Stimulated activated CD4-positive, alpha-beta T cell treated with anti-CD3 and anti-CD28 coated beads, Interleukin-4, amount 100 ng/mL, for 4 hours (primary cell): Measurements from ENCODE around the gene ZHX3.

Experiments used
- DNase-seq, 2 experiments: peaks; one replicate each; pipeline ENCODE4 v3.0.0-alpha.2; 2020

ZHX3 gene

DNA sequence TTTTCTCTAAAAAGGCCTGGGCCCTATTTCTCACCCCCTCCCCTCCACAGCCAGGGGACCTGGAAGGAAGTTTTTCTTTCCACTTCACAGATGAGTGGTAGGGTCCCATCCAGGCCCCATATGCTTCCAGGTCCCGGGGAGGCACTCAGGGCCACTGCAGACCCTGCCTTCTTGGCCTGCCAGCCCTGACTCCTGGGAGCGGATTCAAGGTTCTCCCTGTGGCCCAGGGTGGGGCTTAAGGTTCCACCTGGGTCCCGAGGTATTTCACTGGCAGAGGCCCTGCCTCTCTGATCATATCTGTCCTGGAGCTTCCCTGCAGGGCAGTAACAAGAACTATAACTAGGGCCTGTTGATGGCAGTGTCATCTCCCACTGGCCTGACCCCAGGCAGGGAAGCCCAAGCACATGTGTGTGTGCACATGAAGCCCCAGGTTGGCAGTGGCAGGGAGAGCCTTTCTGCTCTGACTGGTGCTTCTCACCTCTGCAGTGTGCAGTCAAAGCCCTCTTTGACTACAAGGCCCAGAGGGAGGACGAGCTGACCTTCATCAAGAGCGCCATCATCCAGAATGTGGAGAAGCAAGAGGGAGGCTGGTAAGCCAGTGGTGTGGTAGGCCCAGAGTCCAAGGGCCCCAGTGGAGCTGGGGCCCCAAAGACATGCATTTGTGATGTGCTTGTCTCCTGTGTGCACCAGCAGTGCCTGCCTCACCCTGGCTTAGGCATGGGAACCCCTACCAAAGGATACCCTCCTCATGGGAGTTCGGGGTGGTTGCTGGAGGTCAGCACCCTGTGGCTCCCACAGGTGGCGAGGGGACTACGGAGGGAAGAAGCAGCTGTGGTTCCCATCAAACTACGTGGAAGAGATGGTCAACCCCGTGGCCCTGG lies 149.0 kb downstream of the ZHX3 start:
- no peak for DNase-seq

DNA sequence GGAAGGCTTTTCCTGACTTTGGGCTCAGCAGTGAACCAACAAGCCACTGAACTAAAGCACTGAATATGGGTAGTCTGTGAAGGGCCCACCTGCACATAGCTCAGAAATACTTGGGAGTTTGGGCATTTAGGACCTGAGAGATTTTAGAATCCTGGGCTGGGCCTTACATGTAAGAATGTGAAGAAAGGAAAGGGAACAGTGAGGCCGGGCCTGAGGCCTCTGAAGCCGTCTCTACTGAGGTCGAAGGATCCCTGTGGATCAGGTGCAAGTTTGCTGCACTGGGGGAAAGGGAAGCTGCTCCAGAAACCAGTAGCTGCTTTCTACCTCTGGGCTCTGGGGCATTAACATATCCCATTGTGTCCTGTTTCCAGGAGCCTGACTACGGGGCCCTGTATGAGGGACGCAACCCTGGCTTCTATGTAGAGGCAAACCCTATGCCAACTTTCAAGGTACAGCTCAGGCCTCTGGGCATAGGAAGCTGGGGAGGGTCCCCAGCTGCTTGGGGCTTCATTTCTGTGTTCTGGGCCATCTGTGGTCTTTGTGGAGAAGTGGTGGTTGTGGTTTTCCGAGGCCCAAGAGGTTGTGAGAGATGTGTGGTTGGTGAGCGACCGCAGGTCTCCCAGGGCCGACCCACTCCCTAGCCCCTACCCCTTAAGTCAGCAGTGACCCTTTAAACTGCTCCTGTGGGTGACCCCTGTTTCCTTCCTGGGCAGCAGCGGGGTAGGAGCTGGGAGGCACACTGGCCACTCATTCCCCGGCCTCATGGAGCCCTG lies 149.9 kb downstream of the ZHX3 start:
- no peak for DNase-seq

DNA sequence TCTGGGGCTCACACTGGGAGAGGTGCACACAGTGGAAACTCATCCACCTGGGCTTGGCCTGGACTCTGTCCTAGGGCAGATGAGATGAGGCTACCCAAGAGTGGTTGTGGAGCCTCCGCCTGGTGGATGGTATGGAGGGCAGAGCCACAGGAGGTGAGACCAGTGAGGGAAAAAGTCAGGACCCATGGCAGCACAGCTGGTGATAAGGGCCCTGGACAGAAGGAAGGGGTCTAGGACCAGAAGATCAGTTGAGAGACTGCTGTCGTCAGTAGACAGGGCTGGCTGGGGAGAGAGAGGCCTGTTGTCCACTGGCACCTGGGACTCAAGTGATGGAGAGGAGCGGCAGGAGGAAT lies 150.4 kb downstream of the ZHX3 start:
- DNase-seq: no peak

DNA sequence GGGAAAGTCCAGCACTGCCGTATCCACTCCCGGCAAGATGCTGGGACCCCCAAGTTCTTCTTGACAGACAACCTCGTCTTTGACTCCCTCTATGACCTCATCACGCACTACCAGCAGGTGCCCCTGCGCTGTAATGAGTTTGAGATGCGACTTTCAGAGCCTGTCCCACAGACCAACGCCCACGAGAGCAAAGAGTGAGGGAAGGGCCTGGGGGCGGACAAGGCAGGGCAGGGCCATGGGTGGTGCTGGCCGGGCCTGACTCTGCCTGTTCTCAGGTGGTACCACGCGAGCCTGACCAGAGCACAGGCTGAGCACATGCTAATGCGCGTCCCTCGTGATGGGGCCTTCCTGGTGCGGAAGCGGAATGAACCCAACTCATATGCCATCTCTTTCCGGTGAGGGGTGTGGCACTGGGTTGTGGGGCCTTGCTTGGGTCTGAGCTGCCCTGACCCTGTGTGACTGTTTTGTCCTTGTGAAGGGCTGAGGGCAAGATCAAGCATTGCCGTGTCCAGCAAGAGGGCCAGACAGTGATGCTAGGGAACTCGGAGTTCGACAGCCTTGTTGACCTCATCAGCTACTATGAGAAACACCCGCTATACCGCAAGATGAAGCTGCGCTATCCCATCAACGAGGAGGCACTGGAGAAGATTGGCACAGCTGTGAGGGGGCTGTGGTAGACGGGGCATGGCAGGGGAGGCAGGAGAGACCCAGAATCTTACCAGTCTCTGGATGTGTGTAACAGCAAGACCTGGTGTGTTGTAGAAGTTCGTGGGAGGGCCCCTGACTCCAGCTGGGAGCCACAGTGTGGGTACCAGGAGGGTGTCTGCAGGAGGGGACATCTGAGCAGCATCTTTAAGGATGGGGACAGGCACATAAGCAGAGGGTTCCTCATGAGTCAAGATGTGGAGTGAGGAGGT lies 151.1 kb downstream of the ZHX3 start:
- DNase-seq: no peak

DNA sequence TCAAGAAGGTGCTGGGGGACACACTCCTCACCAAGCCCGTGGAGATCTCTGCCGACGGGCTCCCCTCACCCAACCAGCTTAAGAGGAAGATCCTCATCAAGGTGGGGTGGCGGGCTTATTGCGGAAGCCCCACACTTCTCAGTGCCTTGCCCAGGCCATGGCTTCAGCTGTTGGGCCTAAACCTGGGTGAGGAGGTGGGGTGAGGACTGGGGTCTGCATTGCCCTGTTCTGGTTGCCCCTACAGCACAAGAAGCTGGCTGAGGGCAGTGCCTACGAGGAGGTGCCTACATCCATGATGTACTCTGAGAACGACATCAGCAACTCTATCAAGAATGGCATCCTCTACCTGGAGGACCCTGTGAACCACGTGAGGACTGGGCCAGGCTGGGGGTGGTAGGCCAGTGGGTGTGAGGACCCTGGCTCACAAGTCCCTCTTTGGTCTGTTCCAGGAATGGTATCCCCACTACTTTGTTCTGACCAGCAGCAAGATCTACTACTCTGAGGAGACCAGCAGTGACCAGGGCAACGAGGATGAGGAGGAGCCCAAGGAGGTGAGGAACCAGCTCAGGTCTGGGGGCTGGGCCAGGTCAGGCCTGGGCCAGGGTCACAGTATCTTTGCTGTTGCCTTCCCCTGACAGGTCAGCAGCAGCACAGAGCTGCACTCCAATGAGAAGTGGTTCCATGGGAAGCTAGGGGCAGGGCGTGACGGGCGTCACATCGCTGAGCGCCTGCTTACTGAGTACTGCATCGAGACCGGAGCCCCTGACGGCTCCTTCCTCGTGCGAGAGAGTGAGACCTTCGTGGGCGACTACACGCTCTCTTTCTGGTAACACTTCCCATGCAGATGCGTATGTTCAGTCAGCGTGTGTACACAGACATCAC lies 152.3 kb downstream of the ZHX3 start:
- DNase-seq: no peak

DNA sequence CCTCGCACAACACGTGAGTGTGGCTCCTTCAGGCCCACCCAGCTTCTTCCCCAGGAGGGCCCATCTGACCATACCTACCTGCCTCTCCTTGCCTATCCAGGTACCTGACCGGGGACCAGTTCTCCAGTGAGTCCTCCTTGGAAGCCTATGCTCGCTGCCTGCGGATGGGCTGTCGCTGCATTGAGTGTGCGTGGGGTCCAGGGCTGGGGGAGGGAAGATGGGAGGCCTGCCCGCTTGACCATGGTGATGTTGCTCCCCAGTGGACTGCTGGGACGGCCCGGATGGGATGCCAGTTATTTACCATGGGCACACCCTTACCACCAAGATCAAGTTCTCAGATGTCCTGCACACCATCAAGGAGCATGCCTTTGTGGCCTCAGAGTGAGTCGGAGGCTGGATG lies 153.7 kb downstream of the ZHX3 start:
- DNase-seq: no peak

DNA sequence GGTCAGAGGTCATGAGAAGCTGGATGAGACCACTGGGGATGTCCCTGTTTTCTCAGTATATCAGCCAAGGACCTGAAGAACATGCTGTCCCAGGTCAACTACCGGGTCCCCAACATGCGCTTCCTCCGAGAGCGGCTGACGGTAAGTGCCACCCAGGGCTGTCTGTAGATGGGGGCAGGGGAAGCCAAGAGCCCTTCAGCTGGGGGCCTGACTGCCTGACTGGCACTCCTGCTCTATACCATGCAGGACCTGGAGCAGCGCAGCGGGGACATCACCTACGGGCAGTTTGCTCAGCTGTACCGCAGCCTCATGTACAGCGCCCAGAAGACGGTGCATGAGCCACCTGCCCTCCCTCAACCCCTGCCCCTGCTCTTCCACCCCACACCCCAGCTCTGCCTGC lies 155.1 kb downstream of the ZHX3 start:
- no peak for DNase-seq

DNA sequence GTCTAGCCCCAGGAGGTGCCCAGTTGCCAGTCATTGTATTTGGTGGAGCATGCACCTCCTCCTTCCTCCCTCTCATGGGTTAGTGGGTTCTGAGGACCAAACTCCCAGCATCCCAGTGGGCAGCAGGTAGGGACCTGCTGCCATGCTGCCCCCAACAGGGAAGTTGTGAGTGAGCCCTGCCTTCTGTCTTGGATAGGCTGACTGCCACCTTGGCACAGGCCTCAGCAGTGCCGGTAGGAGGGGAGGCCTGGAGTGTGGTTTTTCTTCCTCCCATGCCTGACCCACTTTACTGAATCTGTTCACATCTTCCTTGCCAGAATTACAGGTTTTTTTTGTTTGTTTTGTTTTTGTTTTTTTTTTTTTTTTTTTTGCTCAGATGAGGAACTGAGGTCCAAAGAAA lies 155.6 kb downstream of the ZHX3 start:
- DNase-seq: no peak

DNA sequence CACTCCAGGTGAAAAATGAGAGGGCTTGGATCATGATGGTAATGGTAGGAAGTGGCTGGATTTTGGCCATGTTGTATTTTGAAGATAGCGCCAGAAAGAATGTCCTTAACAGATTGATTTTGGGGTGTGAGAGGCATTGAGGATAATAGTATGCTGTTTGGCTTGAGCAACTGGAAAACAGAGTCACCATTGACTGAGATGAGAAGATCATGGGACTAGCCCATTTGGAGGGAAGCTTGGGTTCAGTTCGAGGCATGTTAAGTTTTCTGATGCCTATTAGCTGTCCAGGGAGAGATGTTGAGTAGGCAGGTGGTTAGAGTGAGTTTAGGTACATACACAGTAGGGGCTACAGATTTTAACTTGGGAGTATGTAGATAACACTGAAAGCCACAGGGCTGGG lies 156.8 kb downstream of the ZHX3 start:
- DNase-seq: no peak

DNA sequence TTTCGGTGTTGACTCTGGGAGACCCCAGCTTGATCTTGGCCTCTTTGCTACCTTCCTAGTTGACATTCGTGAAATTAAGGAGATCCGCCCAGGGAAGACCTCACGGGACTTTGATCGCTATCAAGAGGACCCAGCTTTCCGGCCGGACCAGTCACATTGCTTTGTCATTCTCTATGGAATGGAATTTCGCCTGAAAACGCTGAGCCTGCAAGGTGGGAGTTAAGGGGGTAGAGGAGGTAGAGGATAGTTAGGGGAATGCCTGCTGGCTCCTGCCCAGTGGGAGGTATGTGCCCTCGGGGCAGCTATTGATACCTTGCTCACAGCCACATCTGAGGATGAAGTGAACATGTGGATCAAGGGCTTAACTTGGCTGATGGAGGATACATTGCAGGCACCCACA lies 158.0 kb downstream of the ZHX3 start:
- DNase-seq: no peak

DNA sequence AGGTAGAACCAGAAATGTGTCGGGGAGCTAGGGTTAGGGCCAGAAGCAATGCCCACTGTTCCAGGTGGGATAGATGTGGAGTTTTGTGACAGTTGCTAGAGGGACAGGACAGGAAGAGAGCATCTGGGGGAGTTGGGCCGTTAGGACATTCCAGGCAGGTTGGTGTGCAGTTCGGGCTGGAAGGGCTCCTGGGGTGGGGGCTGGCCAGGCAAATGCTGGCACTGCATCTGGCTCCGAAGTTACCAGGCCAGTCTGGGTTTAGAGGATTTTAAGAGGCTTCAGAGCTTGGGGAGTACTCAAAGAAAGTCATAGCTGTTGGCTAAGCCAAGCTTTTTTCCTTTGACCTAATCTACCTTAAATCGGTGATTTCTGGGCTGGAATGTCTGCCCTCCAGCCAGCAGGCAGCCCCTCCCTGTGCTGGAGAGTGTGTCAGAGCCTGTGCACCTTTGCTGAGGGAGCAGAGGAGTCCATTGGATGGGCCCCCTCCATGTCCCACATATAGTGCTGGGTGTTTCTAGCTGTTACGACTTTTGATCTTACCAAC lies 159.4 kb downstream of the ZHX3 start:
- DNase-seq: no peak

DNA sequence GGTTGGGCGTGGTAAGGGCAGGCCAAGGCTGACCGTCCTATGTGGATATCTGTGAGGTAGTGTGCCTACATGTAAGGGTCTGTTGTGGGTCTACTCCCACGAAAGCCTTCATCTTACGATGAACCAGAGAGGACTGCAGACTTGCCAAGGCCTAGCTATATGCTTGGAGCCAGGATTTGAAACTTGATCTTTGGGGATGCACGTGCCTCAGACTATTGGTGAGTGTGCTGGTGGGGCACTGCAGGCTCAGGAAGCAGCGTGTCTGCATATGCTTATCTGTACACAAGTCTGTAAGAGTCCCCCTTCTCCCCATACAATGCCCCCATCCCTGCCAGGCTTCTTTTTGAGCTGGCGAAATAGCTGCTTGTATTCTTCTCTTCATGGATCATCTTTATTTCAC lies 162.3 kb downstream of the ZHX3 start:
- no peak for DNase-seq

DNA sequence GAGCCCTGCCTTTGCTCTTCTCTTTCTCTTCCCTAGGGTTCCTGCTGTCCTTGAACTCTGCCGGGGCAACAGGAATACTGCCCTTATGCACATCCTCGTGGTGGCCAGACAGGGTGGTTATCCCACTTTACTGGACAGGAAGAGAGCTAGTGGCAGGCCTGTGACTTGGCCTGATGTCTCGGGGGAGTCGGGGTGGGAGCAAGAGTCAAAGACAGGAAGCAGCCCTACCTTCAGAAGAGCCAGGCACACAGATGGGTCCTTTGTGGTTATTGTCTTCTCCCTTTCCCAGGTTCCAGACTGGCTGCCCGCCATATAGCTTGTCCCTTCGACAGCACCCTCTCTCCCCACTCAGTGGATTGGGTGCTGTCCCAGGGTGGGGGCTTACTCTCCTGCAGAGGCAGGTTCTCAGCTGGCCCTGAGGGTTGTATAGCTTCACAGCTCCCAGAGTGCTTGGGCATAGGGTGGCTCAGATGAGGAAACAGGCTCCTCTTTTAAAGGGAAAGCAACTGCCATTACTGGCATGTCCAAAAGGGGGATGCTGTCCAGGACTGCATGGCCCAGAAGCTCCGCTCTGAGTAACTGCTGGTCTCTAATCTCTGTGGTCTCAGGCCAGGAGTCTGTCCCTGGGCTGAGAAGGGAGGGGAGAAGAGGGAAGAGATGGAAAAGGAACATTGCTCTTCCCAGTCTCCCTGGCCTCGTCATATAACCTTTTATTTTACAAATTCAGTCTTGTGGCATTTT lies 162.9 kb downstream of the ZHX3 start:
- DNase-seq: no peak

DNA sequence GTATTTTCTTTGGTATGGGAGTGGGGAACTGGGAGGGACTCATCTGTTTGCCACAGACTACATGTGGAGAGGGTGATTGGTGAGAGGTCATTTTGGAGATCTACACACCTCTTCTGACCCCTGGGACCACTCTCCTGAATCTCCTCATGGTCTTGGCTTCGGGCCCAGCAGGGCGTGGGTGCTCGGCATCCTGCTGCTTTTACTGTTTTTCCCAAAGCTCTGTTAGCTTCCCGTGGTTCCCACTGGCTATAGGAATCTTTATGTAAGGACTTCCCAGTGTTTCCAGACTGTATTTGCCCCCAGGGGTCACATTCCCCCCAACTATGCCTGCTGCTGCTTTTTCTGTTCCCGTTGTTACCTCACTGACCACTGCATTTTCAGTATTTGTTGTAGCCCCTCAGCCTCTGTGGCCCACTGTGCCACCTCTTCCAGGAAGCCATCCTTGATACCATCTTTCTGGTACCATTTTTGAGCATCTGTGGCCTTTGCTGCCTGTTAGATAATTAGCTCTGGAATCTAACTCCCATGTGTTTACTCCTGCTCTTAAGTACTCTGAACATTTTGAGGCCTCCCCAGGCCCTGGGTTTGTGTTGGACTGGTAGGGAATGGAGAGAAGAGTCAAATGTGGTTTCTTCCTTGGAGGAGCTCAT lies 165.3 kb downstream of the ZHX3 start:
- DNase-seq: no peak

DNA sequence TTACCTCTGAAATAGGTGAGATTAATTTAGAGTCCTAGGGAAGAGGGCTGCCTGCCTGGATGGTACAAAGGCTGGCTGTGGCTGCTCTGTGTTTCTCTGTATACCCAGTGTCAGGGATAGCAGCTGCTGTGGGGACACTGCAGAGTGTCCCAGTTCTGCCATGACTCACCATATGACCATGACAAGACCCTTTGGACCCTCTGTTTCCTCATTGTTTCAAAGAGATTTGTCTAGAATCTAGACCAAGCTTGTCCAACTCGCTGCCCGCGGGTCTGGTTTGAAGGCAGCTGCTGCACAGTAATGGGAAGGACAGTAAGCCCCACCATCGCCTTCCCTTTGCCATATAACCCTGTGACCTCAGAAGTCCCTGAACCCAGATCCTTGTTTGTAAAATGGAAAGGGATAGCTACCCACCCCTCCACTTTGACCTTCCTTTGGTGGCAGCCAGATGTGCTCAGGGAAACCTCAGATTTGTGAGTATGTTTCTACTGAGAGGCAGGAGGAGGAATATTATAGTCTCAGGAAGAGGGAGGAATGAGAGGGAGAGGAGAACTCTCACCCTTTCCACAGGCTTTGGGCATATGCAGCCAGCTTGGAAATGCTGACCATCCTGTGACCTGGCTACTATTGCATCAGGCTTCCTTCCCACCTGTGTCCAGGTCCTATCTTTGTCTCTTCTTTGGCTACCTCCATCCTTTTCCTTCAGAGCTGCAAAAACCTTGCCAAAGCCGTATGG lies 166.2 kb downstream of the ZHX3 start:
- no peak for DNase-seq

DNA sequence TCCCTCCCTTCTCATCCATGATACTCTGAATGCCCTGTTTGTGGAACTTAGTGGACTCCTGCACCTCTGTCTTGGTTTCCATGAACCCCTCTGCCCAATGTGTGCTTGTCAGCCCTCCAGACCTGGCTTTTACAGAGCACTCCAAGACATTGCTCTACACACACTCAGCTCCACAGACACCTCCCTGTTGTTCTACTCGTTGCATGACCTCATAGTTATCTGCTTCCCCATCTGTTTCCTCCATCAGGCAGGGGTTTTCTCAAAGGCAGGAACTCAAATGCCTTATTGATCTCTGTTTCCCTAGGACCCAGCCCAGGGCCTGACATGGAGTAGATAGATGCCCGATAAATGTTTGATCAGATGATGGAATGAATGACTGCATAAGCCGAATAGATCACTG lies 166.9 kb downstream of the ZHX3 start:
- DNase-seq: no peak

DNA sequence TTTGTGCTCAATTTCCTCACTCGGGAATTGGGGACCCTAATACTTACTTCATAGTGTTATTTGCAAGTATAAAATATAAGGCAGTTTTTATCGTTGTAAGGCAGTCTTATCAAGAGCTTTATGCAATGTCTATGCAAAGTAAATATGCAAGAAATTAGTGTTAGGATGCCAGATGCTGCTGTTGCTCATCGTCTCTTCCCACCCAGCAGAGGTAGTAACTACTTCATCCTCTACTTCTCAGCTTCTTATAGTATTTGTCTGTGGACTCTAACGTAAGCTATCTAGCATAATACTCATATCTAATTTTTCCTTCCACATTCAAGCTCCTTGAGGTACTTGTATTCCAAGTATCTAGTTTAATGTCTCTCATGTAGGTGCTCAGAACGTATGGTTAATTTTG lies 168.6 kb downstream of the ZHX3 start:
- DNase-seq: no peak

DNA sequence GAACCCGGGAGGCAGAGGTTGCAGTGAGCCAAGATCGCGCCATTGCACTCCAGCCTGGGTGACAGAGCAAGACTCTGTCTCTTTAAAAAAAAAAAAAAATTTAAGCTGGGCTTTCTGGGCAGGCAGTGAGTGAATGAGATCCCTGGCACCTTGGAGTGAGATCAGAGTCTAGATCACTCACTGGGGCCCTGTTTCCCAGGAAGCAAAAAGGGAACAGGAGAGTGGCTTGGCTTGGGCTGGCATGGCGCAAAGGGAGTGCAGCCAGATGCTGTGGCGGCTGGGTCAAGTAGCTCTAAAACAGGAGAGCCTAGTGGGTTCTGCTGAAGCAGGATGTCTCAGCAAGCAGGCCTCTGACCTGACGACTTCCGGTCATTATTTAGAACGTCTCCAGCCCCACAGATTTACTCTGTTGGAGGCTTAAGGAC lies 169.8 kb downstream of the ZHX3 start:
- DNase-seq: no peak

DNA sequence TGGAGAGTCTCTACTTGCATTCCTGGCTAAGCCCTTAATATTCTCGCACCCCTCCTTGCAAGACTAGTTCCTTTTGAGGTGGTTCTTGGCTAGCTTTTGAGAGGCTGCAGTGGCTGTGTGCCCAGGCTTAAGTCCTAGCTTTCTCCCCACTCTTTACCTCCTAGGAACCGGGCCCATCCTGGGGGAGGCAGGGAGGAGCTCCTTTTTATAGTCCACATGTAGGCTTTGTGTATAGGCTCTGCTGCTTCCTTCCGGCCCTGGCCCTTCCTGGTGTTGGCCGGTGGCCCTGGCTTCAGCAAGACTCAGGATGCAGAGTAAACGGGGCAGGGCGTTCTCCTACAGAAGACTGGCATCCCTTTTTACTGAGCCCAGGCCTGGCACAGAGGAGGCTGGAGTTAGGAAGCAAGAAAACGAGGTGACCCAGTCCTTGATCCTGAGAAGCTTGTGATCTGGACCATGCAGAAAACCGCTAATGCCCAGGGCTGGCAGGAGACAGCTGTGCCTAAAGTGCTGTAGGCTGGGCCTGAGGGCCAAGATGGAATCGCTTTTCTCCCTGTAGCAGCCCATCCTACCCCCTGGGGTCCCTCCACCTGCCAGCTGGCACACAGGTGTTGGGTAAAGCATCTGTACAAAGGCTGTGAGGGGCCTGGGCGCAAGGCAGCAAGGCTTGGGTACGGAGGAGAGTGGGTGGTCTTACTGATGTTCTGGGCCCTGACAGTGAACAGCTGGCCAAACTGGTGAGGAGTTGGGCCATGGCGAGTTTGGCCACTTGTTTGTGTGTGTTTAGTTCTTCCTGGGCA lies 171.5 kb downstream of the ZHX3 start:
- DNase-seq: no peak
